ENCODE measurements around the gene RPL29. TPM values are rescaled to one million over a fixed set of nuclear protein-coding genes. Genes with fewer than 3 reads are reported as not detected.

Gene RPL29
- total and polyA plus RNA-seq, 2 experiments from 2014 or later, result 844 to 1,533 TPM

- no peak for TF ChIP-seq CTCF (IDR thresholded peaks at IDR 0.05; ENCODE audit: low read depth, low read length)
- H3K9me3 ChIP-seq (ENCODE audit: low read depth), result no peaks in the 10 kb centered on the region
- no peak for DNase-seq (ENCODE audit: low read depth in 1 of 2, low spot score in 1 of 2)
- H3K27me3 ChIP-seq, result no peaks in the 10 kb centered on the region
- peaks cover 15% of the 10 kb centered on the region for H3K4me1 ChIP-seq (ENCODE audit: low read depth)
- no peaks in the 10 kb centered on the region for H3K36me3 ChIP-seq
- H3K4me3 ChIP-seq, result no peak overlapping the region
- H3K27ac ChIP-seq, result no peak overlapping the region
These were observed 51.2 kb downstream of the RPL29 start for GRCh38 chr3:51944451-51945021.

Other genes with a start within 250 kb of the RPL29 start
- not detected in 2 replicates for gene IQCF6, start 216.7 kb downstream of the RPL29 start, total RNA-seq
- not detected in 2 replicates for gene IQCF6, start 216.7 kb downstream of the RPL29 start, polyA plus RNA-seq
- gene IQCF2, start 134.3 kb downstream of the RPL29 start, total RNA-seq, result not detected in 2 replicates
- not detected in 2 replicates for gene IQCF2, start 134.3 kb downstream of the RPL29 start, polyA plus RNA-seq
- not detected in 2 replicates for gene IQCF5, start 120.3 kb downstream of the RPL29 start, total RNA-seq
- gene IQCF5, start 120.3 kb downstream of the RPL29 start, polyA plus RNA-seq, result 0.99 TPM in 1 of 2 replicates, not detected in the other
- gene IQCF1, start 92.5 kb downstream of the RPL29 start, total RNA-seq, result not detected in 2 replicates
- not detected in 2 replicates for gene IQCF1, start 92.5 kb downstream of the RPL29 start, polyA plus RNA-seq
- 22.3 and 22.4 TPM in 2 replicates for gene RRP9, start 54.0 kb downstream of the RPL29 start, total RNA-seq
- 32.8 and 38.2 TPM in 2 replicates for gene RRP9, start 54.0 kb downstream of the RPL29 start, polyA plus RNA-seq
- 17.3 and 19.2 TPM in 2 replicates for gene PARP3, start 53.5 kb downstream of the RPL29 start, total RNA-seq
- 23.7 and 26.6 TPM in 2 replicates for gene PARP3, start 53.5 kb downstream of the RPL29 start, polyA plus RNA-seq
- 0.42 and 1.1 TPM in 2 replicates for gene GPR62, start 40.5 kb downstream of the RPL29 start, total RNA-seq
- gene GPR62, start 40.5 kb downstream of the RPL29 start, polyA plus RNA-seq, result 0.94 and 2.2 TPM in 2 replicates
- 151 and 226 TPM in 2 replicates for gene PCBP4, start 28.4 kb downstream of the RPL29 start, total RNA-seq
- 114 and 122 TPM in 2 replicates for gene PCBP4, start 28.4 kb downstream of the RPL29 start, polyA plus RNA-seq
- gene ABHD14B, start 21.8 kb downstream of the RPL29 start, total RNA-seq, result 19.8 and 27.8 TPM in 2 replicates
- 23.3 and 29.9 TPM in 2 replicates for gene ABHD14B, start 21.8 kb downstream of the RPL29 start, polyA plus RNA-seq
- 56.5 and 105 TPM in 2 replicates for gene ABHD14A, start 20.8 kb downstream of the RPL29 start, total RNA-seq
- 95.9 and 104 TPM in 2 replicates for gene ABHD14A, start 20.8 kb downstream of the RPL29 start, polyA plus RNA-seq
- gene ACY1, start 12.4 kb downstream of the RPL29 start, total RNA-seq, result 87.7 and 99.7 TPM in 2 replicates
- gene ACY1, start 12.4 kb downstream of the RPL29 start, polyA plus RNA-seq, result 116 and 125 TPM in 2 replicates
- 32.2 and 39.5 TPM in 2 replicates for gene DUSP7, start 60.7 kb upstream of the RPL29 start, total RNA-seq
- 7.1 and 13.1 TPM in 2 replicates for gene DUSP7, start 60.7 kb upstream of the RPL29 start, polyA plus RNA-seq
- gene POC1A, start 158.5 kb upstream of the RPL29 start, total RNA-seq, result 6.0 and 12.4 TPM in 2 replicates
- 10.6 and 24.0 TPM in 2 replicates for gene POC1A, start 158.5 kb upstream of the RPL29 start, polyA plus RNA-seq
- gene ALAS1, start 202.3 kb upstream of the RPL29 start, total RNA-seq, result 68.7 and 80.2 TPM in 2 replicates
- 76.5 and 88.7 TPM in 2 replicates for gene ALAS1, start 202.3 kb upstream of the RPL29 start, polyA plus RNA-seq
- gene TLR9, start 229.8 kb upstream of the RPL29 start, total RNA-seq, result 0.15 TPM in 1 of 2 replicates, not detected in the other
- 0.51 TPM in 1 of 2 replicates, not detected in the other for gene TLR9, start 229.8 kb upstream of the RPL29 start, polyA plus RNA-seq
- gene TWF2, start 243.3 kb upstream of the RPL29 start, total RNA-seq, result 53.0 and 70.5 TPM in 2 replicates
- gene TWF2, start 243.3 kb upstream of the RPL29 start, polyA plus RNA-seq, result 42.3 and 43.6 TPM in 2 replicates
- gene PPM1M, start 249.9 kb upstream of the RPL29 start, total RNA-seq, result 4.8 and 13.1 TPM in 2 replicates
- gene PPM1M, start 249.9 kb upstream of the RPL29 start, polyA plus RNA-seq, result 10.7 and 16.1 TPM in 2 replicates

All from cardiac muscle cell (in vitro differentiated cells and primary cell).